SU-DHL-6 (cell line): ENCODE measurements around the gene PPARA.

ENCODE experiments used
- CTCF ChIP-seq: fragments of 200-600 bp; sonication (generic); IDR thresholded peaks from one replicate; pipeline ENCODE4 v1.5.1; 2017; ENCODE audit warnings: antibody characterized with exemption, mild to moderate bottlenecking, low read length, moderate library complexity; ENCODE audit not compliant: insufficient read depth, poor library complexity, severe bottlenecking
- EZH2phosphoT487 ChIP-seq: fragments of 200-600 bp; sonication (generic), shearing (Covaris generic); conservative IDR thresholded peaks from 2 replicates; pipeline ENCODE4 v1.6.1; 2018; ENCODE audit warnings: mild to moderate bottlenecking, antibody characterized with exemption, low read length, moderate library complexity, mixed read lengths

GRCh38 chr22:46262449-46263215 lies 112.3 kb downstream of the PPARA start:
- no peak for TF ChIP-seq CTCF
- TF ChIP-seq EZH2phosphoT487, result no peak
